ACC112 (cell line): ENCODE measurements around the gene DPF3.

Experiments used
- H2AFZ ChIP-seq: fragments of 200-600 bp; sonication (generic); one replicate; pipeline ENCODE4 v1.6.0; 2017; ENCODE audit warnings: antibody characterized with exemption, low read length; ENCODE audit not compliant: unreplicated experiment
- H3K27ac ChIP-seq: fragments of 200-600 bp; sonication (generic); 2 replicates; pipeline ENCODE4 v1.5.1; 2014; ENCODE audit warnings: low read depth, mild to moderate bottlenecking, antibody characterized with exemption, low read length, moderate library complexity
- H3K27me3 ChIP-seq: fragments of 200-600 bp; sonication (generic); 2 replicates; pipeline ENCODE4 v1.6.1; 2014; ENCODE audit warnings: mild to moderate bottlenecking, antibody characterized with exemption, low read length, moderate library complexity, mixed read lengths; ENCODE audit not compliant: insufficient read depth
- H3K36me3 ChIP-seq: fragments of 200-600 bp; sonication (generic); 2 replicates; pipeline ENCODE4 v1.6.1; 2016; ENCODE audit warnings: mild to moderate bottlenecking, antibody characterized with exemption, low read length, moderate library complexity, mixed read lengths; ENCODE audit not compliant: insufficient read depth
- H3K4me1 ChIP-seq: fragments of 200-600 bp; sonication (generic); one replicate; pipeline ENCODE4 v1.6.1; 2016; ENCODE audit warnings: low read length, mixed read lengths; ENCODE audit not compliant: insufficient read depth, unreplicated experiment, control insufficient read depth
- H3K4me3 ChIP-seq: fragments of 200-600 bp; sonication (generic); 2 replicates; pipeline ENCODE4 v1.5.1; 2014; ENCODE audit warnings: mild to moderate bottlenecking, low read depth, low read length
- H3K79me2 ChIP-seq: fragments of 200-600 bp; sonication (generic); one replicate; pipeline ENCODE4 v1.6.0; 2016; ENCODE audit warnings: low read length; ENCODE audit not compliant: control insufficient read depth, unreplicated experiment, insufficient read depth

Gene DPF3

GRCh38 chr14:72680853-72681640, 212.9 kb downstream of the DPF3 start:
- Histone ChIP-seq H3K27ac (no peak overlapping the region), H3K4me3 (no peak overlapping the region), H3K27me3 (no peaks in the 10 kb centered on the region), H3K4me1 (peaks cover 17% of the 10 kb centered on the region), H3K79me2 (no peaks in the 10 kb centered on the region), H3K36me3 (no peaks in the 10 kb centered on the region), H2AFZ (no peak overlapping the region)

GRCh38 chr14:72679536-72680151, 214.3 kb downstream of the DPF3 start:
- H3K4me3 ChIP-seq: no peak overlapping the region
- H3K27me3 ChIP-seq: no peaks in the 10 kb centered on the region
- H2AFZ ChIP-seq: no peak overlapping the region
- H3K27ac ChIP-seq: no peak overlapping the region
- H3K36me3 ChIP-seq: no peaks in the 10 kb centered on the region
- peaks cover 17% of the 10 kb centered on the region for H3K4me1 ChIP-seq
- no peaks in the 10 kb centered on the region for H3K79me2 ChIP-seq

- H2AFZ ChIP-seq: no peak overlapping the region
- peaks cover 17% of the 10 kb centered on the region for H3K4me1 ChIP-seq
- no peak overlapping the region for H3K4me3 ChIP-seq
- H3K79me2 ChIP-seq: no peaks in the 10 kb centered on the region
- H3K36me3 ChIP-seq: no peaks in the 10 kb centered on the region
- no peaks in the 10 kb centered on the region for H3K27me3 ChIP-seq
- 0 out of 2 replicates have a peak overlapping the region, but pooled peaks have one; percentile 42 for H3K27ac ChIP-seq
Measured at GRCh38 chr14:72679141-72679535, 214.8 kb downstream of the DPF3 start.

GRCh38 chr14:72678356-72678755, 215.5 kb downstream of the DPF3 start:
- peak overlapping the region; percentile 42 for H3K27ac ChIP-seq
- no peaks in the 10 kb centered on the region for H3K36me3 ChIP-seq
- H3K79me2 ChIP-seq: no peaks in the 10 kb centered on the region

GRCh38 chr14:72677664-72678063, 216.2 kb downstream of the DPF3 start:
- no peak overlapping the region for H3K4me3 ChIP-seq
- peaks cover 17% of the 10 kb centered on the region for H3K4me1 ChIP-seq
- H3K27ac ChIP-seq: no peak overlapping the region
- H3K36me3 ChIP-seq: no peaks in the 10 kb centered on the region
- H3K27me3 ChIP-seq: no peaks in the 10 kb centered on the region
- H2AFZ ChIP-seq: no peak overlapping the region
- H3K79me2 ChIP-seq: no peaks in the 10 kb centered on the region

More at GRCh38 chr14:72678356-72678755, 215.5 kb downstream of the DPF3 start:
- Histone ChIP-seq H3K4me1 (peaks cover 17% of the 10 kb centered on the region), H3K4me3 (no peak overlapping the region), H2AFZ (no peak overlapping the region), H3K27me3 (no peaks in the 10 kb centered on the region)

- Histone ChIP-seq H2AFZ (no peak overlapping the region), H3K27me3 (no peaks in the 10 kb centered on the region), H3K79me2 (no peaks in the 10 kb centered on the region), H3K4me1 (peaks cover 17% of the 10 kb centered on the region), H3K27ac (no peak overlapping the region), H3K36me3 (no peaks in the 10 kb centered on the region), H3K4me3 (no peak overlapping the region)
Measured at GRCh38 chr14:72675126-72675525, 218.8 kb downstream of the DPF3 start.

GRCh38 chr14:72673179-72673578, 220.7 kb downstream of the DPF3 start:
- Histone ChIP-seq H3K27me3 (no peaks in the 10 kb centered on the region), H3K4me3 (no peak overlapping the region), H2AFZ (no peak overlapping the region), H3K36me3 (no peaks in the 10 kb centered on the region), H3K27ac (no peak overlapping the region), H3K4me1 (peaks cover 8% of the 10 kb centered on the region), H3K79me2 (no peaks in the 10 kb centered on the region)

GRCh38 chr14:72666610-72667009, 227.3 kb downstream of the DPF3 start:
- Histone ChIP-seq H3K79me2 (no peaks in the 10 kb centered on the region), H3K4me1 (peaks cover 42% of the 10 kb centered on the region), H3K27ac (peak overlapping the region; percentile 90), H3K4me3 (peak overlapping the region; percentile 50; the same call in 1 of the 2 replicates), H3K36me3 (no peaks in the 10 kb centered on the region), H3K27me3 (no peaks in the 10 kb centered on the region), H2AFZ (no peak overlapping the region)

GRCh38 chr14:72665259-72665658, 228.6 kb downstream of the DPF3 start:
- Histone ChIP-seq H3K27me3 (no peaks in the 10 kb centered on the region), H3K79me2 (no peaks in the 10 kb centered on the region), H3K27ac (peak overlapping the region; percentile 90), H3K4me1 (peaks cover 42% of the 10 kb centered on the region), H2AFZ (peak overlapping the region; percentile 73), H3K4me3 (peak overlapping the region; percentile 50), H3K36me3 (no peaks in the 10 kb centered on the region)

GRCh38 chr14:72664651-72665050, 229.2 kb downstream of the DPF3 start:
- H3K27me3 ChIP-seq: no peaks in the 10 kb centered on the region
- peak overlapping the region; percentile 73 for H2AFZ ChIP-seq
- peak overlapping the region; percentile 90 for H3K27ac ChIP-seq
- peak overlapping the region; percentile 14; the same call in 1 of the 2 replicates for H3K4me3 ChIP-seq
- peaks cover 42% of the 10 kb centered on the region for H3K4me1 ChIP-seq
- H3K79me2 ChIP-seq: no peaks in the 10 kb centered on the region
- H3K36me3 ChIP-seq: no peaks in the 10 kb centered on the region
